ENCODE data around the gene RSAD1. TPM values are rescaled to one million over a fixed set of nuclear protein-coding genes. Genes with fewer than 3 reads are reported as not detected.
"Not testable (repeated sequence)": the region's sequence is repeated elsewhere in the genome, so short reads cannot be mapped to it uniquely, and the experiment has no call there.

RSAD1 gene
- total RNA-seq, 3 donors from 2014 or later (not counting 1 experiment from before 2014, with no cell fraction given), result 49.0 to 71.3 (median 56.5) TPM

DNA sequence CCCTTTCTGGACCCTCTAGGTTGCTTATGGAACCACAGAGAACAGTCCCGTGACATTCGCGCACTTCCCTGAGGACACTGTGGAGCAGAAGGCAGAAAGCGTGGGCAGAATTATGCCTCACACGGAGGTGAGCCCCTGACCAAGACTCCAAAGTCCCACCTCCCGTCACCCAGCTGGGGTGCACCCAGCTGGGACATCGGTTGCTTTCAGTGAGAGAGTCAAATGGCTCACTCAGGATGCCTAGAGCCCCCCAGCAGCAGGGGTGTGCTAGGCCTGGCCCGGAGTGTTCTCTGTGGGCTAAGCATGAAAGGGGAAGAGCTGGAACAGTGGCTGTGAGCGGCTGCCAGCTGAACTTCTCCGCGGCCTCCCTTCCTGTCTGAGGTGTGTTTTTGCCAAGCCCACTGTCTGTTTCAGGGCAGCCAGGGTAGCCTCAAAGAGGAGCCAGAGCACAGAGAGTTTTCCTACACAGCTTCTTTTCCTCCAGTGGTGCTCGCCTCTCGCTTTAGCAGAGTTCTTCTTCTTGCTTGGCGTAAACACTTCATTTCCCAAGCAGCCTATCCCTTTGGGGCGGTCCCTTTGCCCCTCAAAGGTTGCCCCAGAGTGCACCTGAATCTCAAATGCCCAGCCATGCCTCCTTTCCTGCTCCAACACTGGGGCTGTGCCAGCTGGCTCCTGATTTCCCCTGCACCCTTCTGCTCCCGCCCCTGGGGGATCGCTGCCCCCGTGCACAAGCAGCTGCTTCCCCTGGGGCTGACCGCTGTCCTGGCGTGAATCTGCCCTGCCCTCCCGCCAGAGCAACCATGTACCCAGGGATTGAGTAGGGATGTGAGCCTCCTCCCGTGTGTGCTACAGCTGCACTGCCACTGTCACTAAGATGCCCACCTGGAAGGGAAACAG lies 7.4 kb upstream of the RSAD1 start:
- no peak for ATAC-seq
- Histone ChIP-seq H3K27me3 (ENCODE audit: control insufficient read depth, insufficient read depth, low read length) (peaks cover 11% of the 10 kb centered on the region), H3K9me3 (ENCODE audit: control insufficient read depth, insufficient read depth, low read length) (no peaks in the 10 kb centered on the region), H3K4me1 (ENCODE audit: control insufficient read depth, insufficient read depth, low read length) (peaks cover 28% of the 10 kb centered on the region), H3K27ac (ENCODE audit: low read length) (no peak overlapping the region), H3K36me3 (ENCODE audit: control insufficient read depth, insufficient read depth, low read length) (no peaks in the 10 kb centered on the region), H3K4me3 (ENCODE audit: low read length) (no peak overlapping the region)
- WGBS (ENCODE audit: insufficient coverage), result 63% methylated on average over 22 of the region's 22 CpGs
- Mint-ChIP-seq H3K4me1 (peaks cover 5 to 12% of the 10 kb centered on the region in 2 donors), H3K27ac (no peak overlapping the region), H3K36me3 (no peaks in the 10 kb centered on the region), H3K4me3 (no peak overlapping the region), H3K9me3 (no peaks in the 10 kb centered on the region), H3K27me3 (ENCODE audit: low read depth in 2 of 2) (peaks cover 13 to 16% of the 10 kb centered on the region in 2 donors)
- TF ChIP-seq, protein P1, sequence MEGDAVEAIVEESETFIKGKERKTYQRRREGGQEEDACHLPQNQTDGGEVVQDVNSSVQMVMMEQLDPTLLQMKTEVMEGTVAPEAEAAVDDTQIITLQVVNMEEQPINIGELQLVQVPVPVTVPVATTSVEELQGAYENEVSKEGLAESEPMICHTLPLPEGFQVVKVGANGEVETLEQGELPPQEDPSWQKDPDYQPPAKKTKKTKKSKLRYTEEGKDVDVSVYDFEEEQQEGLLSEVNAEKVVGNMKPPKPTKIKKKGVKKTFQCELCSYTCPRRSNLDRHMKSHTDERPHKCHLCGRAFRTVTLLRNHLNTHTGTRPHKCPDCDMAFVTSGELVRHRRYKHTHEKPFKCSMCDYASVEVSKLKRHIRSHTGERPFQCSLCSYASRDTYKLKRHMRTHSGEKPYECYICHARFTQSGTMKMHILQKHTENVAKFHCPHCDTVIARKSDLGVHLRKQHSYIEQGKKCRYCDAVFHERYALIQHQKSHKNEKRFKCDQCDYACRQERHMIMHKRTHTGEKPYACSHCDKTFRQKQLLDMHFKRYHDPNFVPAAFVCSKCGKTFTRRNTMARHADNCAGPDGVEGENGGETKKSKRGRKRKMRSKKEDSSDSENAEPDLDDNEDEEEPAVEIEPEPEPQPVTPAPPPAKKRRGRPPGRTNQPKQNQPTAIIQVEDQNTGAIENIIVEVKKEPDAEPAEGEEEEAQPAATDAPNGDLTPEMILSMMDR (IDR thresholded peaks at IDR 0.05), result no peak
- intact Hi-C loops (cut with micrococcal nuclease), result no loop called here
- no peak for DNase-seq

DNA sequence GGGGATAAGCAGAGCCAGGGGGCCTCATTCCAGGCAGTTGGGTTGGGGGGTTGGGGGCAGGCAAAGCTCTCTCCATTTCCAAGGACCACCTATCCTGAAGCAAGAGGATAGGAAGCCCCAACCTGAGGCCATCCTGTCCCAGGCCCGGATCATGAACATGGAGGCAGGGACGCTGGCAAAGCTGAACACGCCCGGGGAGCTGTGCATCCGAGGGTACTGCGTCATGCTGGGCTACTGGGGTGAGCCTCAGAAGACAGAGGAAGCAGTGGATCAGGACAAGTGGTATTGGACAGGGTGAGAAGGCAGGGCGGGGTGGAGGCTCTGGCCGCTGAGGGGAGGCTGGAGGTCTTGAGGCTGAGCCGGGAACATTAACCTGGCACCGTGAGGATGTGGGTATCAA lies 6.4 kb upstream of the RSAD1 start:
- Histone ChIP-seq H3K27me3 (ENCODE audit: control insufficient read depth, insufficient read depth, low read length) (peaks cover 11% of the 10 kb centered on the region), H3K4me1 (ENCODE audit: control insufficient read depth, insufficient read depth, low read length) (peaks cover 19% of the 10 kb centered on the region), H3K9me3 (ENCODE audit: control insufficient read depth, insufficient read depth, low read length) (no peaks in the 10 kb centered on the region), H3K36me3 (ENCODE audit: control insufficient read depth, insufficient read depth, low read length) (no peaks in the 10 kb centered on the region), H3K27ac (ENCODE audit: low read length) (no peak overlapping the region), H3K4me3 (ENCODE audit: low read length) (no peak overlapping the region)
- Mint-ChIP-seq H3K36me3 (no peaks in the 10 kb centered on the region), H3K9me3 (no peaks in the 10 kb centered on the region), H3K27ac (no peak overlapping the region), H3K27me3 (ENCODE audit: low read depth in 2 of 2) (peaks cover 13 to 19% of the 10 kb centered on the region in 2 donors), H3K4me1 (peaks cover 5 to 6% of the 10 kb centered on the region in 2 donors), H3K4me3 (no peak overlapping the region)
- TF ChIP-seq, protein P1 (IDR thresholded peaks at IDR 0.05), result no peak
- DNase-seq (no peak), ATAC-seq (no peak)
- whole genome bisulfite sequencing (ENCODE audit: insufficient coverage), result 96% methylated on average over 10 of the region's 10 CpGs
- intact Hi-C loops (cut with micrococcal nuclease), result no loop called here

DNA sequence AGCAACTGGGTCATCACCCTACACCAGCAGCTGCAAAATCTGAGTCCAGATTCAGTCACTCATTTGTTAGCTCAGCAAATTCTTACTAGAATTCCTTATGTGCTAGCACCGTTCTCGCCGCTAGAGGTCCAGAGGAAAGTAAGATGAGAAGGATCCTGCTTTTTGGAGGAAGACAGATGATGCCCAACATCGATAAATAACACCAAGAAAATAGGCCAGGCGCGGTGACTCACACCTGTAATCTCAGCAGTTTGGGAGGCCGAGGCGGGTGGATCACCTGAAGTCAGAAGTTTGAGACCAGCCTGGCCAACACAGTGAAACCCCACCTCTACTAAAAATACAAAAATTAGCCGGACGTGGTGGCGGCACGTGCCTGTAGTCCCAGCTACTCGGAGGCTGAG lies 5.9 kb upstream of the RSAD1 start:
- 97% methylated on average over 13 of the region's 13 CpGs for WGBS (ENCODE audit: insufficient coverage)
- intact Hi-C loops (cut with micrococcal nuclease), result not testable (repeated sequence)

DNA sequence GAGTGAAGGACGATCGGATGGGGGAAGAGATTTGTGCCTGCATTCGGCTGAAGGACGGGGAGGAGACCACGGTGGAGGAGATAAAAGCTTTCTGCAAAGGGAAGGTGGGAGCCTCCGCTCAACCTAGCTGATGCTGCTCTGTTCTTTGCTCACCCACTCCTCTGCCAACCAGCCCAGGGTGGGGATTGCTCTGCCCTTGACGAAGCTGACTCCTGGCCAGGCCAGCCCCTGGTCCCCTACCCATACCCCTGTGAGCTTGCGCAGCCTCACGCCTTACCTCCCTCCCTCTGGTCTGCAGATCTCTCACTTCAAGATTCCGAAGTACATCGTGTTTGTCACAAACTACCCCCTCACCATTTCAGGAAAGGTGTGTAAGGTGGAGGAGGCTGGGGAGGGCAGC lies 4.8 kb upstream of the RSAD1 start:
- no peak overlapping the region for H3K4me3 ChIP-seq (ENCODE audit: low read length)
- Mint-ChIP-seq H3K4me1 (peaks cover 6 to 8% of the 10 kb centered on the region in 2 donors), H3K4me3 (no peak overlapping the region), H3K27ac (no peak overlapping the region), H3K9me3 (no peaks in the 10 kb centered on the region), H3K36me3 (no peaks in the 10 kb centered on the region), H3K27me3 (ENCODE audit: low read depth in 2 of 2) (peaks cover 0 to 7% of the 10 kb centered on the region in 2 donors)
- ATAC-seq (no peak), DNase-seq (no peak)
- peaks cover 6% of the 10 kb centered on the region for H3K27me3 ChIP-seq (ENCODE audit: control insufficient read depth, insufficient read depth, low read length)
- intact Hi-C loops (cut with micrococcal nuclease), result no loop called here
- no peaks in the 10 kb centered on the region for H3K9me3 ChIP-seq (ENCODE audit: control insufficient read depth, insufficient read depth, low read length)
- TF ChIP-seq, protein P1 (IDR thresholded peaks at IDR 0.05), result no peak
- no peak overlapping the region for H3K27ac ChIP-seq (ENCODE audit: low read length)
- H3K36me3 ChIP-seq (ENCODE audit: control insufficient read depth, insufficient read depth, low read length), result no peaks in the 10 kb centered on the region
- WGBS (ENCODE audit: insufficient coverage), result 93% methylated on average over 9 of the region's 11 CpGs
- peaks cover 18% of the 10 kb centered on the region for H3K4me1 ChIP-seq (ENCODE audit: control insufficient read depth, insufficient read depth, low read length)

More for the DNA sequence above, 5.9 kb upstream of the RSAD1 start:
- not testable (repeated sequence) for H3K36me3 Mint-ChIP-seq; H3K27ac ChIP-seq (ENCODE audit: low read length); H3K36me3 ChIP-seq (ENCODE audit: control insufficient read depth, insufficient read depth, low read length); H3K4me3 ChIP-seq (ENCODE audit: low read length); H3K9me3 ChIP-seq (ENCODE audit: control insufficient read depth, insufficient read depth, low read length); H3K4me3 Mint-ChIP-seq; H3K4me1 Mint-ChIP-seq; ATAC-seq; H3K9me3 Mint-ChIP-seq; H3K27ac Mint-ChIP-seq; DNase-seq
- peaks cover 8 to 15% of the 10 kb centered on the region in 2 donors for H3K27me3 Mint-ChIP-seq (ENCODE audit: low read depth in 2 of 2)
- Histone ChIP-seq H3K27me3 (ENCODE audit: control insufficient read depth, insufficient read depth, low read length) (peaks cover 11% of the 10 kb centered on the region), H3K4me1 (ENCODE audit: control insufficient read depth, insufficient read depth, low read length) (peaks cover 21% of the 10 kb centered on the region)
